Measurements from ENCODE around the gene DGAT2L6. TPM values are rescaled to one million over a fixed set of nuclear protein-coding genes. Genes with fewer than 3 reads are reported as not detected.

DGAT2L6 gene
- total and polyA plus RNA-seq, 2 experiments from 2014 or later = not detected

DNA sequence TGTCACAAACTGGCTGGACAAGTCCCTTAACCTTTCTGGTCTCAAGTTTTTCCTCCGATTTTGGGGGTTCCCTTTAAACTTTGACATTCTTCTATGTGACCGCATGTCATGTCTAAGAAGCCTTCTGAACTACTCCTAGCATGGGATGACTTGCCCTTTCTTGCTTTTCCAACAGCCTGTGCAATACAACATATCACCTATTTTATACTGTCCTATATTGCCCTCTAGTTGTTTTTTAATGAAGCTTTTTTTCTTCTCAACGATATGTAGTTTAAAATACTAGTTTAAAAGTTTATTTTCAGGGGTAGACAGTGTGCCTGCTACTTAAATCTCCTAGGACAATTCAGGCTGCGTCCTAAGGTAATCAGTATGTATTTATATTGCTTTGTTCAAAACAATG is 45.1 kb upstream of the DGAT2L6 start:
- 62% methylated on average over 4 of the region's 4 CpGs for WGBS (ENCODE audit: low lambda C conversion rate, missing lambda C conversion rate)
- no peak overlapping the region for H3K4me3 ChIP-seq
- H3K27me3 ChIP-seq = no peaks in the 10 kb centered on the region
- H3K4me1 ChIP-seq (ENCODE audit: insufficient read depth) = peaks cover 6% of the 10 kb centered on the region
- TF ChIP-seq, protein P1, sequence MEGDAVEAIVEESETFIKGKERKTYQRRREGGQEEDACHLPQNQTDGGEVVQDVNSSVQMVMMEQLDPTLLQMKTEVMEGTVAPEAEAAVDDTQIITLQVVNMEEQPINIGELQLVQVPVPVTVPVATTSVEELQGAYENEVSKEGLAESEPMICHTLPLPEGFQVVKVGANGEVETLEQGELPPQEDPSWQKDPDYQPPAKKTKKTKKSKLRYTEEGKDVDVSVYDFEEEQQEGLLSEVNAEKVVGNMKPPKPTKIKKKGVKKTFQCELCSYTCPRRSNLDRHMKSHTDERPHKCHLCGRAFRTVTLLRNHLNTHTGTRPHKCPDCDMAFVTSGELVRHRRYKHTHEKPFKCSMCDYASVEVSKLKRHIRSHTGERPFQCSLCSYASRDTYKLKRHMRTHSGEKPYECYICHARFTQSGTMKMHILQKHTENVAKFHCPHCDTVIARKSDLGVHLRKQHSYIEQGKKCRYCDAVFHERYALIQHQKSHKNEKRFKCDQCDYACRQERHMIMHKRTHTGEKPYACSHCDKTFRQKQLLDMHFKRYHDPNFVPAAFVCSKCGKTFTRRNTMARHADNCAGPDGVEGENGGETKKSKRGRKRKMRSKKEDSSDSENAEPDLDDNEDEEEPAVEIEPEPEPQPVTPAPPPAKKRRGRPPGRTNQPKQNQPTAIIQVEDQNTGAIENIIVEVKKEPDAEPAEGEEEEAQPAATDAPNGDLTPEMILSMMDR (IDR thresholded peaks at IDR 0.05; ENCODE audit: poor library complexity) = no peak
- TF ChIP-seq EZH2 (IDR thresholded peaks at IDR 0.05; ENCODE audit: borderline replicate concordance) (no peak), EZH2phosphoT487 (IDR thresholded peaks at IDR 0.05; ENCODE audit: low read depth, severe bottlenecking, unreplicated experiment) (no peak)
- peaks cover 15% of the 10 kb centered on the region for H3K79me2 ChIP-seq
- no peak overlapping the region for H3K27ac ChIP-seq
- peak overlapping the region; percentile 77 for H3K4me2 ChIP-seq
- no peak for DNase-seq (ENCODE audit: low spot score)
- H3K9me3 ChIP-seq (ENCODE audit: low read depth) = no peaks in the 10 kb centered on the region
- H2AFZ ChIP-seq = no peak overlapping the region
- H3K36me3 ChIP-seq (replicated peaks; ENCODE audit: insufficient read depth, low read depth) = no peaks in the 10 kb centered on the region
- H3K9me2 ChIP-seq (replicated peaks; ENCODE audit: insufficient read depth) = no peaks in the 10 kb centered on the region
- no peaks in the 10 kb centered on the region for H4K20me1 ChIP-seq (ENCODE audit: insufficient read depth, poor library complexity, severe bottlenecking)

DNA sequence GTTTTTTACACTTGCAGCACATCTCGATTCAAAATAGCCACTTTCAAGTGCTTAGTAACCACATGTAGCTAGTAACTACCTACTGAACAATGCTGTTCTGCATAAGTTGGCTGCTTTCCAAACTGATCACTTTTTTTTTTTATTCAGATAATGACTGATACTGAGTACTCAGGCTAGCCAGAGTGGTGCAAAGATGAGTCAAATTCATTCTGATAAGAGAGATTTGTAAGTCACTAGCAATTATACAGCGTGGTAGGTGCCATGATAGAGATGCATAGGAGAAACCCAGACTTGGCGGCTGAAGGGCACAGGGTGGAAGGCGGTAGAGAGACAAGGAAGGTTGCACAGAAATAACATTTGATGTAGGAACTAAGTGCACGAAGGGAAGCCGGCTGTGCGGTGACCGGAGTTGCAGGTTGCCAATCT is 44.4 kb upstream of the DGAT2L6 start:
- Histone ChIP-seq H3K4me3 (peak overlapping the region; percentile 54), H3K9me3 (ENCODE audit: low read depth) (no peaks in the 10 kb centered on the region), H3K36me3 (replicated peaks; ENCODE audit: insufficient read depth, low read depth) (no peaks in the 10 kb centered on the region), H3K4me2 (peak overlapping the region; percentile 77), H3K9me2 (replicated peaks; ENCODE audit: insufficient read depth) (no peaks in the 10 kb centered on the region), H3K79me2 (peaks cover 15% of the 10 kb centered on the region), H3K4me1 (ENCODE audit: insufficient read depth) (peaks cover 6% of the 10 kb centered on the region), H4K20me1 (ENCODE audit: insufficient read depth, poor library complexity, severe bottlenecking) (no peaks in the 10 kb centered on the region), H3K27ac (peak overlapping the region; percentile 27), H3K27me3 (no peaks in the 10 kb centered on the region), H2AFZ (peak overlapping the region; percentile 93)
- WGBS (ENCODE audit: low lambda C conversion rate, missing lambda C conversion rate) = 35% methylated on average over 8 of the region's 8 CpGs
- TF ChIP-seq EZH2 (IDR thresholded peaks at IDR 0.05; ENCODE audit: borderline replicate concordance) = no peak
- TF ChIP-seq EZH2phosphoT487 (IDR thresholded peaks at IDR 0.05; ENCODE audit: low read depth, severe bottlenecking, unreplicated experiment) = no peak
- TF ChIP-seq, protein P1 (IDR thresholded peaks at IDR 0.05; ENCODE audit: poor library complexity) = no peak
- no peak for DNase-seq (ENCODE audit: low spot score)

- WGBS (ENCODE audit: low lambda C conversion rate, missing lambda C conversion rate) = 47% methylated on average over 59 of the region's 59 CpGs
- TF ChIP-seq, protein P1 (IDR thresholded peaks at IDR 0.05; ENCODE audit: poor library complexity) = peak; percentile 65
- TF ChIP-seq EZH2 (IDR thresholded peaks at IDR 0.05; ENCODE audit: borderline replicate concordance) = no peak
- peaks cover 15% of the 10 kb centered on the region for H3K79me2 ChIP-seq
Observed at GRCh38 chrX:70133303-70134115, 43.8 kb upstream of the DGAT2L6 start, which contains the start of gene IGBP1. IGBP1 (plus strand) TSS chrX:70133447; CDS start chrX:70133948, 501 bp downstream.

More at GRCh38 chrX:70133303-70134115, 43.8 kb upstream of the DGAT2L6 start, which contains the start of gene IGBP1:
- H3K4me2 ChIP-seq = peak within 1 kb of the TSS; percentile 80
- no peaks in the 10 kb centered on the region for H3K9me2 ChIP-seq (replicated peaks; ENCODE audit: insufficient read depth)
- no peaks in the 10 kb centered on the region for H3K36me3 ChIP-seq (replicated peaks; ENCODE audit: insufficient read depth, low read depth)
- H3K4me3 ChIP-seq = peak within 1 kb of the TSS; percentile 54
- DNase-seq (ENCODE audit: low spot score) = peak; percentile 89
- no peaks in the 10 kb centered on the region for H3K27me3 ChIP-seq
- H4K20me1 ChIP-seq (ENCODE audit: insufficient read depth, poor library complexity, severe bottlenecking) = no peaks in the 10 kb centered on the region
- peak within 1 kb of the TSS; percentile 93 for H2AFZ ChIP-seq
- no peaks in the 10 kb centered on the region for H3K9me3 ChIP-seq (ENCODE audit: low read depth)
- peak within 1 kb of the TSS; percentile 93 for H3K27ac ChIP-seq
- H3K4me1 ChIP-seq (ENCODE audit: insufficient read depth) = peaks cover 6% of the 10 kb centered on the region
